ENCODE measurements around the gene ARAF.

GRCh38 chrX:47518144-47518543 is 42.9 kb upstream of the ARAF start:
- no peak for TF ChIP-seq CTCF (IDR thresholded peaks at IDR 0.05; ENCODE audit: control extremely low read depth in 1 of 3, insufficient read depth in 1 of 3, low read depth in 1 of 3, low read length in 3 of 3)
- no peak for TF ChIP-seq EP300 (IDR thresholded peaks at IDR 0.05; ENCODE audit: borderline replicate concordance in 1 of 2, low read depth in 2 of 2, low read length in 2 of 2)
- no peak for TF ChIP-seq E2F6 (IDR thresholded peaks at IDR 0.05)
- TF ChIP-seq, protein P1, sequence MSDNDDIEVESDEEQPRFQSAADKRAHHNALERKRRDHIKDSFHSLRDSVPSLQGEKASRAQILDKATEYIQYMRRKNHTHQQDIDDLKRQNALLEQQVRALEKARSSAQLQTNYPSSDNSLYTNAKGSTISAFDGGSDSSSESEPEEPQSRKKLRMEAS (IDR thresholded peaks at IDR 0.05): no peak
- no peak for TF ChIP-seq NRF1 (IDR thresholded peaks at IDR 0.05; ENCODE audit: low read depth, low read length)
- TF ChIP-seq FOSL1 (IDR thresholded peaks at IDR 0.05; ENCODE audit: insufficient read depth, low read depth, low read length): no peak
- TF ChIP-seq, protein P2, sequence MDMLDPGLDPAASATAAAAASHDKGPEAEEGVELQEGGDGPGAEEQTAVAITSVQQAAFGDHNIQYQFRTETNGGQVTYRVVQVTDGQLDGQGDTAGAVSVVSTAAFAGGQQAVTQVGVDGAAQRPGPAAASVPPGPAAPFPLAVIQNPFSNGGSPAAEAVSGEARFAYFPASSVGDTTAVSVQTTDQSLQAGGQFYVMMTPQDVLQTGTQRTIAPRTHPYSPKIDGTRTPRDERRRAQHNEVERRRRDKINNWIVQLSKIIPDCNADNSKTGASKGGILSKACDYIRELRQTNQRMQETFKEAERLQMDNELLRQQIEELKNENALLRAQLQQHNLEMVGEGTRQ (IDR thresholded peaks at IDR 0.05; ENCODE audit: low read length): no peak
- TF ChIP-seq RNF2 (IDR thresholded peaks at IDR 0.05; ENCODE audit: borderline replicate concordance, low read depth, low read length, missing control alignments, poor library complexity, severe bottlenecking): no peak
- no peak for TF ChIP-seq RFX5 (IDR thresholded peaks at IDR 0.05; ENCODE audit: borderline replicate concordance, low read depth, low read length)
- no peak for TF ChIP-seq JUN (IDR thresholded peaks at IDR 0.05; ENCODE audit: low read depth, low read length)
- no peak for TF ChIP-seq TBP (IDR thresholded peaks at IDR 0.05; ENCODE audit: low read depth, low read length)

Measured in H1 (cell line).